Transverse colon (tissue), 4 donors: ENCODE results near the gene PBXIP1. TPM values are rescaled to one million over a fixed set of nuclear protein-coding genes. Genes with fewer than 3 reads are reported as not detected.
A peak's percentile ranks its signal among the peaks of the same experiment; 100 is the strongest.

ENCODE experiments used
- DNase-seq: peaks from one replicate; pipeline ENCODE4 v3.0.0-alpha.2; 2019
- H3K27ac ChIP-seq, 4 donors: fragments of 200-600 bp; sonication (generic); 2 replicates each; pipeline ENCODE4 v1.5.1; 2016 to 2018; ENCODE audit warnings: inconsistent platforms in 4 of 4
- H3K27me3 ChIP-seq: fragments of 200-600 bp; sonication (generic); 2 replicates; pipeline ENCODE4 v1.5.1; 2017; ENCODE audit warnings: inconsistent platforms
- H3K36me3 ChIP-seq, 4 donors: fragments of 200-600 bp; sonication (generic); 2 replicates each; pipeline ENCODE4 v1.5.1; 2017 to 2019; ENCODE audit warnings: inconsistent platforms in 4 of 4
- H3K4me1 ChIP-seq, 4 donors: fragments of 200-600 bp; sonication (generic); 2 replicates each; pipeline ENCODE4 v1.5.1; 2017 to 2020; ENCODE audit warnings: inconsistent platforms in 4 of 4
- H3K4me3 ChIP-seq, 4 donors: fragments of 200-600 bp; sonication (generic); 1 replicate in 1 of 4; 2 replicates in 3 of 4; pipeline versions ENCODE4 v1.5.1 to v1.6.1; 2017 to 2019; ENCODE audit warnings: inconsistent platforms in 4 of 4
- H3K9me3 ChIP-seq, 2 donors: fragments of 200-600 bp; sonication (generic); 2 replicates each; pipeline ENCODE4 v1.5.1; 2017 to 2019; ENCODE audit warnings: inconsistent platforms in 2 of 2
- CTCF ChIP-seq, 5 experiments: fragments of 200-600 bp in 3 of 5; fragments of 450-650 bp in 2 of 5; sonication (generic) in 3 of 5; IDR thresholded peaks; 1 replicate in 2 of 5; 2 replicates in 3 of 5; pipeline ENCODE4 v1.5.1; 2016 to 2017; ENCODE audit warnings: antibody characterized with exemption in 5 of 5, inconsistent platforms in 3 of 5, mild to moderate bottlenecking in 2 of 5, moderate library complexity in 1 of 5
- EP300 ChIP-seq: sonication (generic); formaldehyde crosslinking; IDR thresholded peaks from one replicate; pipeline ENCODE4 v1.6.1; 2017; ENCODE audit warnings: antibody characterized with exemption, low read depth
- POLR2A ChIP-seq: fragments of 450-650 bp; IDR thresholded peaks from one replicate; pipeline ENCODE4 v1.6.1; 2016; ENCODE audit warnings: antibody characterized with exemption, mild to moderate bottlenecking, moderate library complexity
- POLR2AphosphoS5 ChIP-seq, 3 donors: sonication (generic); formaldehyde crosslinking; IDR thresholded peaks; one replicate each; pipeline ENCODE4 v1.6.1; 2016; ENCODE audit warnings: antibody characterized with exemption in 3 of 3
- WGBS, 2 donors: methylation state at CpG; one replicate each; pipeline ENCODE4 v1.1.5; 2018; ENCODE audit warnings: low coverage in 1 of 2; 5-methylcytosine and 5-hydroxymethylcytosine counted together
- in situ Hi-C, 4 donors: fragments of 200-750 bp; cut with MboI; loops; one replicate each; pipeline versions ENCODE4 v1.15.0 to v1.15.1; 2017; ENCODE audit warnings: low sequenced_read_pairs in 3 of 4, low pct_ligation_motif_present in 1 of 4, low pct_unique_long_range_greater_than_20kb in 1 of 4
- intact Hi-C: fragments of 100-400 bp; cut with DNase I; formaldehyde crosslinking; loops from one replicate; pipeline ENCODE4 v1.15.1; 2023; ENCODE audit warnings: low total_unique reads
- total RNA-seq, 4 donors: library from RNA; depleted of rRNA; stranded (reverse); fragments of >200 nt; gene quantifications; one replicate each; pipeline ENCODE4 v1.1.0, GENCODE V29; 2016

Gene PBXIP1
- total RNA-seq, 4 donors from 2014 or later: 54.1 to 94.1 (median 83.6) TPM

- no peaks in the 10 kb centered on the region for H3K9me3 ChIP-seq
- intact Hi-C loops: loop anchor here (5.0 kb wide), 1 partner anchor 32 kb away; the partner anchor contains the start of gene ZBTB7B
- peaks cover 29 to 51% (median 44%) of the 10 kb centered on the region in 4 donors for H3K4me1 ChIP-seq
- TF ChIP-seq CTCF (IDR thresholded peaks at IDR 0.05) (no peak), POLR2AphosphoS5 (IDR thresholded peaks at IDR 0.05) (no peak), POLR2A (no peak), EP300 (no peak)
- no peaks in the 10 kb centered on the region for H3K27me3 ChIP-seq
- H3K36me3 ChIP-seq: peaks cover 0 to 24% (median 5%) of the 10 kb centered on the region in 4 donors
- 43 to 54% methylated on average over 9 to 21 of the region's 22 CpGs for WGBS, 2 donors
- H3K27ac ChIP-seq: peak overlapping the region; percentile 97 to 99 (median 99)
- in situ Hi-C loops: loop anchor here in 3 of 4 donors (25.0 kb wide), 1 partner anchor 92 kb away; the partner anchor contains the start of genes ADAM15 (in 3 of the 3) and EFNA4 (in 3 of the 3)
- peak overlapping the region; percentile 20 to 46 (median 26) for H3K4me3 ChIP-seq
- DNase-seq: no peak
Observed at GRCh38 chr1:154969860-154970452, 14.1 kb upstream of the PBXIP1 start.

- TF ChIP-seq POLR2AphosphoS5 (IDR thresholded peaks at IDR 0.05) (no peak), CTCF (IDR thresholded peaks at IDR 0.05) (no peak), EP300 (no peak), POLR2A (no peak)
- intact Hi-C loops: loop anchor here (5.0 kb wide), 1 partner anchor 33 kb away; the partner anchor contains the start of gene ZBTB7B
Observed at GRCh38 chr1:154969246-154969645, 13.3 kb upstream of the PBXIP1 start.

GRCh38 chr1:154968731-154969130, 12.8 kb upstream of the PBXIP1 start:
- H3K27ac ChIP-seq: peak overlapping the region; percentile 97 to 99 (median 99)
- intact Hi-C loops (loop anchor here (5.0 kb wide), 1 partner anchor 34 kb away; the partner anchor contains the start of gene ZBTB7B), in situ Hi-C loops (loop anchor here in 3 of 4 donors (25.0 kb wide), 1 partner anchor 94 kb away; the partner anchor contains the start of genes ADAM15 (in 3 of the 3) and EFNA4 (in 3 of the 3))
- DNase-seq: no peak
- 89% methylated on average over 3 of the region's 3 CpGs; no CpG with 5 or more reads in 1 of the 2 donors for WGBS, 2 donors
- peaks cover 0 to 32% (median 10%) of the 10 kb centered on the region in 4 donors for H3K36me3 ChIP-seq
- no peaks in the 10 kb centered on the region for H3K9me3 ChIP-seq
- peaks cover 29 to 51% (median 44%) of the 10 kb centered on the region in 4 donors for H3K4me1 ChIP-seq
- no peak overlapping the region for H3K4me3 ChIP-seq
- H3K27me3 ChIP-seq: no peaks in the 10 kb centered on the region
- TF ChIP-seq EP300 (no peak), CTCF (IDR thresholded peaks at IDR 0.05) (no peak), POLR2AphosphoS5 (IDR thresholded peaks at IDR 0.05) (no peak), POLR2A (no peak)

More at GRCh38 chr1:154969246-154969645, 13.3 kb upstream of the PBXIP1 start:
- no peaks in the 10 kb centered on the region for H3K9me3 ChIP-seq
- peak overlapping the region in 1 of 4 donors; percentile 46 for H3K4me3 ChIP-seq
- H3K4me1 ChIP-seq: peaks cover 29 to 51% (median 44%) of the 10 kb centered on the region in 4 donors
- WGBS, 2 donors: 70 to 83% methylated on average over 2 to 5 of the region's 5 CpGs
- no peaks in the 10 kb centered on the region for H3K27me3 ChIP-seq
- peak overlapping the region; percentile 97 to 99 (median 99) for H3K27ac ChIP-seq
- in situ Hi-C loops: loop anchor here in 3 of 4 donors (25.0 kb wide), 1 partner anchor 93 kb away; the partner anchor contains the start of genes ADAM15 (in 3 of the 3) and EFNA4 (in 3 of the 3)
- DNase-seq: no peak
- H3K36me3 ChIP-seq: peaks cover 0 to 29% (median 7%) of the 10 kb centered on the region in 4 donors

- WGBS, 2 donors: 33 to 82% methylated on average over 1 to 5 of the region's 5 CpGs
- Histone ChIP-seq H3K4me1 (peaks cover 28 to 53% (median 43%) of the 10 kb centered on the region in 4 donors), H3K36me3 (peaks cover 0 to 32% (median 12%) of the 10 kb centered on the region in 4 donors), H3K9me3 (no peaks in the 10 kb centered on the region), H3K4me3 (no peak overlapping the region), H3K27me3 (no peaks in the 10 kb centered on the region), H3K27ac (peak overlapping the region in 1 of 4 donors; percentile 7)
- TF ChIP-seq POLR2AphosphoS5 (IDR thresholded peaks at IDR 0.05) (no peak), POLR2A (no peak), EP300 (no peak), CTCF (IDR thresholded peaks at IDR 0.05) (no peak)
- intact Hi-C loops (loop anchor here (5.0 kb wide), 1 partner anchor 35 kb away; the partner anchor contains the start of gene ZBTB7B), in situ Hi-C loops (loop anchor here in 3 of 4 donors (25.0 kb wide), 1 partner anchor 95 kb away; the partner anchor contains the start of genes ADAM15 (in 3 of the 3) and EFNA4 (in 3 of the 3))
- DNase-seq: no peak
Observed at GRCh38 chr1:154967331-154967950, 11.5 kb upstream of the PBXIP1 start.
